ENCODE data around the gene JPT1.
"Not testable (repeated sequence)": the region's sequence is repeated elsewhere in the genome, so short reads cannot be mapped to it uniquely, and the experiment has no call there.

GRCh38 chr17:75132018-75133000 lies 22.0 kb downstream of the JPT1 start:
- not testable (repeated sequence) for TF ChIP-seq CTCF, POLR2A (IDR thresholded peaks at IDR 0.05)
